ENCODE measurements around the gene LRIG3. TPM values are rescaled to one million over a fixed set of nuclear protein-coding genes. Genes with fewer than 3 reads are reported as not detected.
"Not testable (repeated sequence)": the region's sequence is repeated elsewhere in the genome, so short reads cannot be mapped to it uniquely, and the experiment has no call there.

The LRIG3 gene
- total RNA-seq, 1 donor from 2014 or later = 51.4 TPM

- peaks cover 17% of the 10 kb centered on the region for H3K4me1 Mint-ChIP-seq (ENCODE audit: unreplicated experiment)
- no peaks in the 10 kb centered on the region for H3K27me3 Mint-ChIP-seq
- no peak overlapping the region for H3K27ac Mint-ChIP-seq
- H3K4me3 Mint-ChIP-seq = no peak overlapping the region
- no peak for TF ChIP-seq CTCF (conservative IDR thresholded peaks at IDR 0.05)
- no peaks in the 10 kb centered on the region for H3K36me3 Mint-ChIP-seq
- no peak for DNase-seq (ENCODE audit: extremely low spot score, unreplicated experiment)
- H3K9me3 Mint-ChIP-seq = no peaks in the 10 kb centered on the region
Measured at GRCh38 chr12:58955849-58956248, 35.5 kb upstream of the LRIG3 start.

- no peak for TF ChIP-seq CTCF (conservative IDR thresholded peaks at IDR 0.05)
- Mint-ChIP-seq H3K27me3 (no peaks in the 10 kb centered on the region), H3K4me1 (ENCODE audit: unreplicated experiment) (peaks cover 13% of the 10 kb centered on the region), H3K4me3 (no peak overlapping the region), H3K9me3 (peaks cover 5% of the 10 kb centered on the region), H3K36me3 (no peaks in the 10 kb centered on the region), H3K27ac (no peak overlapping the region)
- DNase-seq (ENCODE audit: extremely low spot score, unreplicated experiment) = no peak
Measured at GRCh38 chr12:58954002-58954401, 33.7 kb upstream of the LRIG3 start.

DNA sequence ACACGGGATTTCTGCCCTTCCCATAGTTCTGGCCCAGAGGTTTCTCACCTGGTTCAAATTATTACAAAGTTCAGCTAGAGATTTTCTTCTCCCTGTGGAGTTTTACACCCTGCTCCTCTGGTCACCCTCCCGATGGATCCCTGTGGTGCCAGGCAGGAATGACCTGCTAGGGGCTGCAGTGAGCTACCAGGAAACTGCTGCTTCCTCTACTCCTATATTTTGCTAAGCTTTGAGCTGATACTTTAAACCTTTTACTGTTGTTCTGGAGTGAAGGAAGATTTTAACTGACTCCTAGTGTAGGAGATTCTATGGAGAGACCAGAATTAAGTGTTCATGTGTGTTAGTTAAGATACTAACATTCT lies 30.4 kb upstream of the LRIG3 start:
- no peak for TF ChIP-seq CTCF (conservative IDR thresholded peaks at IDR 0.05)
- peaks cover 5% of the 10 kb centered on the region for H3K36me3 Mint-ChIP-seq
- no peak overlapping the region for H3K27ac Mint-ChIP-seq
- no peak overlapping the region for H3K4me3 Mint-ChIP-seq
- peaks cover 21% of the 10 kb centered on the region for H3K9me3 Mint-ChIP-seq
- no peak for DNase-seq (ENCODE audit: extremely low spot score, unreplicated experiment)
- H3K27me3 Mint-ChIP-seq = no peaks in the 10 kb centered on the region
- H3K4me1 Mint-ChIP-seq (ENCODE audit: unreplicated experiment) = no peaks in the 10 kb centered on the region

DNA sequence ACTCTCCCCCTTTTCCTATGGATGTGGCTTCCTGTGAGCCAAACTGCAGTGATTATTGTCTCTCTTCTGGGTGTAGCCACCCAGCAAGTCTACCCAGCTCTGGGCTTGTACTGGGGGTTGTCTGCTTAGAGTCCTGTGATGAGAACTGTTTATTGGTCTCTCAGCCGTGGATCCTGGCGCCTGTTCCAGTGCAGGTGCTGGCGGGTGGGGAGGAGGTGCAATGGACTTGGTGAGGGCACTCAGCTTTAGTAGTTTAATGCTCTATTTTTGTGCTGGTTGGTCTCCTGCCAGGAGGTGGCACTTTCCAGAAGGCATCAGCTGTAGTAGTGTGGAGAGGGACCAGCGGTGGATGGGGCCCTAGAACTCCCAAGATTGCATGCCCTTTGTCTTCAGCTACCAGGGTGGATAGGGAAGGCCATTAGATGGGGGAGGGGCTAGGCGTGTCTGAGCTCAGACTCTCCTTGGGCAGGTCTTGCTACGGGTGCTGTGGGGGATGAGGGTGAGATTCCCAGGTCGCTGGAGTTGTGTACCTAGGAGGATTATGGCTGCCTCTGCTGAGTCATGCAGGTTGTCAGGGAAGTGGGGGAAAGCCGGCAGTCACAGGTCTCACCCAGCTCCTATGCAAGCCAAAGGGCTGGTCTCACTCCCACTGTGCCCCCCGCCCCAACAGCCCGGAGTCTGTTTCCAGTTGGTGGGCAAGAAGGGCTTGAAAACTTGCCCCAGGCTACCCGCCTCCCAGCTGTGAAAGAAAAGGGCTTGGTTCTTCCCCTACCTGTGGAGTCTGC lies 29.8 kb upstream of the LRIG3 start:
- H3K27me3 Mint-ChIP-seq; H3K36me3 Mint-ChIP-seq; DNase-seq (ENCODE audit: extremely low spot score, unreplicated experiment); H3K4me3 Mint-ChIP-seq; H3K4me1 Mint-ChIP-seq (ENCODE audit: unreplicated experiment); H3K27ac Mint-ChIP-seq: not testable (repeated sequence)
- peaks cover 21% of the 10 kb centered on the region for H3K9me3 Mint-ChIP-seq

GRCh38 chr12:58943079-58943478 lies 22.8 kb upstream of the LRIG3 start:
- TF ChIP-seq CTCF (conservative IDR thresholded peaks at IDR 0.05) = no peak
- Mint-ChIP-seq H3K36me3 (no peaks in the 10 kb centered on the region), H3K4me3 (no peak overlapping the region)

GRCh38 chr12:58942345-58942744 lies 22.0 kb upstream of the LRIG3 start:
- no peaks in the 10 kb centered on the region for H3K36me3 Mint-ChIP-seq

More at GRCh38 chr12:58943079-58943478, 22.8 kb upstream of the LRIG3 start:
- Mint-ChIP-seq H3K27me3 (no peaks in the 10 kb centered on the region), H3K4me1 (ENCODE audit: unreplicated experiment) (peaks cover 5% of the 10 kb centered on the region), H3K9me3 (peaks cover 8% of the 10 kb centered on the region), H3K27ac (no peak overlapping the region)
- no peak for DNase-seq (ENCODE audit: extremely low spot score, unreplicated experiment)

More at GRCh38 chr12:58942345-58942744, 22.0 kb upstream of the LRIG3 start:
- Mint-ChIP-seq H3K4me3 (no peak overlapping the region), H3K9me3 (peaks cover 5% of the 10 kb centered on the region), H3K4me1 (ENCODE audit: unreplicated experiment) (peaks cover 5% of the 10 kb centered on the region), H3K27me3 (no peaks in the 10 kb centered on the region), H3K27ac (no peak overlapping the region)
- no peak for TF ChIP-seq CTCF (conservative IDR thresholded peaks at IDR 0.05)
- no peak for DNase-seq (ENCODE audit: extremely low spot score, unreplicated experiment)
